Adrenal gland (tissue), 12 donors: Measurements from ENCODE around the gene POLK. TPM values are rescaled to one million over a fixed set of nuclear protein-coding genes. Genes with fewer than 3 reads are reported as not detected.
A peak's percentile ranks its signal among the peaks of the same experiment; 100 is the strongest.

Source experiments
- DNase-seq, 7 donors: peaks; one replicate each; pipeline ENCODE4 v3.0.0-alpha.2; 2019 to 2020
- H3K27ac ChIP-seq, 5 donors: fragments of 200-600 bp; sonication (generic) in 4 of 5; 1 replicate in 3 of 5; 2 replicates in 2 of 5; pipeline versions ENCODE4 v1.5.1 to v1.8.0; 2016 to 2020; ENCODE audit warnings: mild to moderate bottlenecking in 1 of 5
- H3K27me3 ChIP-seq: fragments of 200-600 bp; 2 replicates; pipeline ENCODE4 v1.8.0; 2021
- H3K36me3 ChIP-seq, 2 donors: fragments of 200-600 bp; replicated peaks in 1 of 2; 1 replicate in 1 of 2; 2 replicates in 1 of 2; pipeline versions ENCODE4 v1.5.1 to v1.8.0; 2018 to 2022
- H3K4me1 ChIP-seq, 2 donors: fragments of 200-600 bp; replicated peaks in 1 of 2; 1 replicate in 1 of 2; 2 replicates in 1 of 2; pipeline versions ENCODE4 v1.5.1 to v1.8.0; 2018 to 2021
- H3K4me3 ChIP-seq, 4 donors: fragments of 200-600 bp; sonication (generic) in 3 of 4; one replicate each; pipeline ENCODE4 v1.5.1; 2016 to 2018
- H3K9me3 ChIP-seq, 3 donors: fragments of 200-600 bp; sonication (generic) in 1 of 3; replicated peaks in 1 of 3; 1 replicate in 2 of 3; 2 replicates in 1 of 3; pipeline versions ENCODE4 v1.5.1 to v1.8.0; 2016 to 2021
- POLR2A ChIP-seq, 2 donors: fragments of 450-650 bp; IDR thresholded peaks; one replicate each; pipeline ENCODE4 v1.6.1; 2017; ENCODE audit warnings: antibody characterized with exemption in 2 of 2, mild to moderate bottlenecking in 2 of 2, moderate library complexity in 1 of 2
- WGBS, 4 donors: extraction: QIAGEN DNeasy Blood & Tissue Kit in 2 of 4; methylation state at CpG; one replicate each; pipeline versions ENCODE4 v1.1.5 to v1.1.7; 2013 to 2017; 5-methylcytosine and 5-hydroxymethylcytosine counted together
- intact Hi-C, 2 donors: fragments of 100-400 bp; cut with DNase I; formaldehyde crosslinking; loops; one replicate each; pipeline versions ENCODE4 v1.14.1 to v1.15.0; 2022 to 2023
- polyA plus RNA-seq, 3 donors: library from polyadenylated mRNA; stranded (reverse); fragments of 200-250 nt in 2 of 3; fragments of 350-450 nt in 1 of 3; fragmentation: Illumina TruSeq in 1 of 3; extraction: RNeasy Lipid Tissue Mini Kit (QIAGEN cat#74804) in 1 of 3; gene quantifications; one replicate each; pipeline ENCODE4 v1.2.3, GENCODE V29; 2013 to 2014
- total RNA-seq, 9 donors: library from RNA; depleted of rRNA in 4 of 9; stranded (reverse); fragments of >200 nt in 4 of 9; fragments of 120-200 nt in 1 of 9; fragmentation: NEBNext Ultra II Directional in 1 of 9; extraction: Animal tissue kit (Norgen Biotek cat#: 25700) in 1 of 9; gene quantifications; one replicate each; pipeline versions ENCODE4 v1.1.0 to v1.2.4, GENCODE V29; 2013 to 2023
- TF ChIP-seq, protein P1 (sequence below), 6 experiments: fragments of 450-650 bp in 4 of 6; fragments of 200-600 bp in 2 of 6; sonication (generic) in 1 of 6; IDR thresholded peaks; 1 replicate in 5 of 6; 2 replicates in 1 of 6; pipeline versions ENCODE4 v1.5.1 to v1.8.0; 2016 to 2021; ENCODE audit warnings: antibody characterized with exemption in 6 of 6, mild to moderate bottlenecking in 2 of 6, moderate library complexity in 1 of 6
- donor health status: healthy with polysubstance abuse.
- donor health status: Bipolar disorder and iron deficiency.
- donor health status: DM: yes; HTN: yes; CAD: no.
- donor health status: DM: no; HTN: no; CAD: no.
- donor health status: DM: no; HTN: no; CAD: no.
- donor health status: DM: yes; HTN: yes; CAD: no.

The POLK gene
- total and polyA plus RNA-seq, 12 donors: 6.9 to 63.6 (median 36.5) TPM

DNA sequence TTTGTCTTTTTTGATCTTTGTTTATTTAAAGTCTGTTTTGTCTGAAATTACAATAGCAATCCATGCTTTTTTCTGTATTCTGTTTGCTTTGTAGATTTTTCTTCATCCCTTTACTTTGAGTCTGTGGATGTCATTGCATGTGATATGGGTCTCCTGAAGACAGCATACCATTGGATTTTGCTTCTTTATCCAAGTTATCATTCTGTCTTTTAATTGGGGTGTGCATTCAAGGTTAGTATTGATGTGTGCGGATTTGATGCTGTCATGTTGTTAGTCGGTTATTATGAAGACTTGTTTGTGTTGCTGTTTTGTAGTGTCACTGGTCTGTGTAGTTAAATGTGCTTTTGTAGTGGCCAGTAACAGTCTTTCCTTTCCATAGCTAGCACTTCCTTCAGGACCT is 23.0 kb downstream of the POLK start:
- TF ChIP-seq, protein P1, sequence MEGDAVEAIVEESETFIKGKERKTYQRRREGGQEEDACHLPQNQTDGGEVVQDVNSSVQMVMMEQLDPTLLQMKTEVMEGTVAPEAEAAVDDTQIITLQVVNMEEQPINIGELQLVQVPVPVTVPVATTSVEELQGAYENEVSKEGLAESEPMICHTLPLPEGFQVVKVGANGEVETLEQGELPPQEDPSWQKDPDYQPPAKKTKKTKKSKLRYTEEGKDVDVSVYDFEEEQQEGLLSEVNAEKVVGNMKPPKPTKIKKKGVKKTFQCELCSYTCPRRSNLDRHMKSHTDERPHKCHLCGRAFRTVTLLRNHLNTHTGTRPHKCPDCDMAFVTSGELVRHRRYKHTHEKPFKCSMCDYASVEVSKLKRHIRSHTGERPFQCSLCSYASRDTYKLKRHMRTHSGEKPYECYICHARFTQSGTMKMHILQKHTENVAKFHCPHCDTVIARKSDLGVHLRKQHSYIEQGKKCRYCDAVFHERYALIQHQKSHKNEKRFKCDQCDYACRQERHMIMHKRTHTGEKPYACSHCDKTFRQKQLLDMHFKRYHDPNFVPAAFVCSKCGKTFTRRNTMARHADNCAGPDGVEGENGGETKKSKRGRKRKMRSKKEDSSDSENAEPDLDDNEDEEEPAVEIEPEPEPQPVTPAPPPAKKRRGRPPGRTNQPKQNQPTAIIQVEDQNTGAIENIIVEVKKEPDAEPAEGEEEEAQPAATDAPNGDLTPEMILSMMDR (IDR thresholded peaks at IDR 0.05): no peak
- TF ChIP-seq POLR2A (IDR thresholded peaks at IDR 0.05): no peak
- 98 to 100% (median 100%) methylated on average over 2 of the region's 2 CpGs for WGBS, 4 donors
- Histone ChIP-seq H3K36me3 (no peaks in the 10 kb centered on the region), H3K4me1 (peaks cover 0 to 15% of the 10 kb centered on the region in 2 donors), H3K27ac (no peak overlapping the region), H3K27me3 (no peaks in the 10 kb centered on the region), H3K4me3 (no peak overlapping the region), H3K9me3 (peaks cover 0 to 13% (median 0%) of the 10 kb centered on the region in 3 donors)
- no peak for DNase-seq
- intact Hi-C loops: no loop called here

DNA sequence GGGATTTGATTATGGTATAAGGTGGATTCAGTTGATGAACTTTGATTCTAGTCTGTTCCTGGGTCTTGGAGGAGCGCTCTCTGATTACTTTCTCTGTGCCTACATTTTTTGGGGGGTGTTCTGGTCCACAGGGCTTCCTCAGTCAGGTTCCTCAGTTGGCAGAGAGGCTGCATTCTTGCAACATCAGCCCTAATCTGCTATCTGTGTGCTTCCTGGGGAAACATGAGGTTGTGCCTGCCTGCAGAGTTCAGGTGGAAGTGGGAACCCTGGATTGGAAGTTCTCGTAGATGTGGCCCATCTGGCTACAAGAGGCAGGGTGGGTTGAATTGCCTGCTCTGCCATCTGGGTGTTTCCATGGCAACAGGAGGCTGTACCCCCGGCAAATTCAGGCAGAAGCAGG is 24.5 kb downstream of the POLK start:
- no peak for DNase-seq
- Histone ChIP-seq H3K27ac (peak overlapping the region in 1 of 5 donors; percentile 23), H3K9me3 (peaks cover 0 to 13% (median 0%) of the 10 kb centered on the region in 3 donors), H3K27me3 (no peaks in the 10 kb centered on the region), H3K4me1 (peaks cover 0 to 15% of the 10 kb centered on the region in 2 donors), H3K36me3 (no peaks in the 10 kb centered on the region), H3K4me3 (no peak overlapping the region)
- intact Hi-C loops: no loop called here
- TF ChIP-seq, protein P1 (IDR thresholded peaks at IDR 0.05): no peak
- no peak for TF ChIP-seq POLR2A (IDR thresholded peaks at IDR 0.05)
- WGBS, 4 donors: 74 to 85% (median 77%) methylated on average over 3 of the region's 3 CpGs

DNA sequence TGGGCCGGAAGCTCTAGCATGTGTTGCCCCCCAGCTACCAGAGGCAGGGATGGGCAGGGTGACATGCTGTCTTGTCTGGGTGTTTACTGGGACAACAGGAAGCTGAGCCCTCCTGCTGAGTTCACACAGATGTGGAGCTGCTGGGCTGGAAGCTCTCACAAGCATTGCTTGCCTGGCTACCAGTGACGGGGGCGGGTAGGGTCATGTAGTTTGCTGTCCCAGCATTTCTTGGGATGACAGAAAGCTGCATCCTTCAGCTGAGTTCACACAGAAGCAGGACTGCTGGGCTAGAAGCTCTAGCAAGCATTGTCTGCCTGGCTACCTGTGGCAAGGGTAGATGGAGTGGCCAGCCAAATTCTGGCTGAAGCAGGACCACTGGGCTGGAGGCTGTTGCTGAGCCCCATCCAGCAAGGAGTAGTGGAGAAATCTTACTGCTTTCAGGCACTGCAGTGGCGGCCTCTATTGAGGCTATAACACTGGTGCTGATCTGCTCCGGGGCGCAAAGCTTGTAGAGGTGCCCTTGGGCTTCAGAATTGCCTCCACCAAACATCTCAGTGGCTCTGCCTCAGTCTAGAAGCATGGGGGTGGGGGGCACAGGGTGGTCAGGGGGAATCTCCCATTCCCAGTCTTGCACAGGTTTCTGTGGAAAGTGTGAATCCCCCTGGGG is 25.1 kb downstream of the POLK start:
- Histone ChIP-seq H3K4me3 (no peak overlapping the region), H3K9me3 (peaks cover 0 to 13% (median 0%) of the 10 kb centered on the region in 3 donors), H3K36me3 (no peaks in the 10 kb centered on the region), H3K27me3 (no peaks in the 10 kb centered on the region), H3K4me1 (peaks cover 0 to 11% of the 10 kb centered on the region in 2 donors), H3K27ac (peak overlapping the region in 1 of 5 donors; percentile 23)
- DNase-seq: peak in 4 of 7 donors; percentile 20 to 70 (median 26)
- TF ChIP-seq POLR2A (IDR thresholded peaks at IDR 0.05): no peak
- TF ChIP-seq, protein P1 (IDR thresholded peaks at IDR 0.05): no peak
- 81 to 100% (median 89%) methylated on average over 1 to 6 of the region's 6 CpGs; no CpG with 5 or more reads in 1 of the 4 donors for WGBS, 4 donors
- intact Hi-C loops: no loop called here

DNA sequence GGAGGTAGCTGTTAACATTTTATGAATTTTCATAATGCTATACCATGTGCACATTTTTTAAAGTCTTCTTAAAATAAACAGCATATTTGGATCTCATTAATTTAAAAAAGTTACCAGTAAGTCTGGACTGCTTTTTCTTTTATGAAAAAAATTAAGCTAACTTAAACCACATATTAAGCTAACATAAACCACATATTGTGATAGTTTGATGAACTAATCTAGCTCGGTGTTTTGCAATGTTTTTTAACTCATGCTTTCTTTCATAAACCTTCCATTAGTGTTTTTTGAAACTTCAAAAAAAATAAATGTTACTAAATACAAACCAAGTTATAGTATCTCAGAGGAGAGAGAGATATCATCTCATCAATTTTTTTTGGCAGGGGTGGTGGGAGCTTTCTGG is 26.5 kb downstream of the POLK start:
- TF ChIP-seq POLR2A (IDR thresholded peaks at IDR 0.05): no peak
- TF ChIP-seq, protein P1 (IDR thresholded peaks at IDR 0.05): no peak
- H3K27ac ChIP-seq: no peak overlapping the region
- no peaks in the 10 kb centered on the region for H3K27me3 ChIP-seq
- peaks cover 0 to 8% of the 10 kb centered on the region in 2 donors for H3K4me1 ChIP-seq
- no peak overlapping the region for H3K4me3 ChIP-seq
- intact Hi-C loops: no loop called here
- H3K36me3 ChIP-seq: no peaks in the 10 kb centered on the region
- DNase-seq: no peak
- WGBS, 4 donors: 77 to 84% (median 83%) methylated on average over 1 of the region's 1 CpG
- H3K9me3 ChIP-seq: peaks cover 0 to 13% (median 0%) of the 10 kb centered on the region in 3 donors
